GM18498 (cell line): Measurements from ENCODE around the gene CACNG3.
"Not testable (repeated sequence)": the region's sequence is repeated elsewhere in the genome, so short reads cannot be mapped to it uniquely, and the experiment has no call there.

Experiments used
- ATAC-seq: cut with Tn5 transposase; IDR thresholded peaks from one replicate; pipeline ENCODE4 v1.9.1; 2021; ENCODE audit warnings: mild to moderate bottlenecking, moderate library complexity; ENCODE audit not compliant: unreplicated experiment

The CACNG3 gene

GRCh38 chr16:24275413-24275812 is 19.3 kb downstream of the CACNG3 start:
- no peak for ATAC-seq

GRCh38 chr16:24279982-24280515 is 23.9 kb downstream of the CACNG3 start:
- ATAC-seq, result no peak

GRCh38 chr16:24281466-24281865 is 25.3 kb downstream of the CACNG3 start:
- no peak for ATAC-seq

GRCh38 chr16:24282141-24282540 is 26.0 kb downstream of the CACNG3 start:
- no peak for ATAC-seq

- ATAC-seq, result no peak
Measured at GRCh38 chr16:24286741-24287405, 30.7 kb downstream of the CACNG3 start.

- ATAC-seq, result no peak
Measured at GRCh38 chr16:24288516-24288915, 32.4 kb downstream of the CACNG3 start.

- ATAC-seq, result no peak
Measured at GRCh38 chr16:24289166-24289700, 33.1 kb downstream of the CACNG3 start.

GRCh38 chr16:24291932-24292331 is 35.8 kb downstream of the CACNG3 start:
- no peak for ATAC-seq

GRCh38 chr16:24294131-24294530 is 38.0 kb downstream of the CACNG3 start:
- no peak for ATAC-seq

- no peak for ATAC-seq
Measured at GRCh38 chr16:24297375-24297774, 41.2 kb downstream of the CACNG3 start.

- no peak for ATAC-seq
Measured at GRCh38 chr16:24298548-24299167, 42.5 kb downstream of the CACNG3 start.

- ATAC-seq, result not testable (repeated sequence)
Measured at GRCh38 chr16:24300750-24301149, 44.6 kb downstream of the CACNG3 start.

- ATAC-seq, result no peak
Measured at GRCh38 chr16:24302636-24303035, 46.5 kb downstream of the CACNG3 start.

- no peak for ATAC-seq
Measured at GRCh38 chr16:24308200-24308599, 52.1 kb downstream of the CACNG3 start.

GRCh38 chr16:24309258-24310142 is 53.4 kb downstream of the CACNG3 start:
- ATAC-seq, result no peak

- ATAC-seq, result no peak
Measured at GRCh38 chr16:24315343-24315742, 59.2 kb downstream of the CACNG3 start.

GRCh38 chr16:24318680-24319079 is 62.5 kb downstream of the CACNG3 start:
- ATAC-seq, result no peak

- no peak for ATAC-seq
Measured at GRCh38 chr16:24319126-24319814, 63.1 kb downstream of the CACNG3 start.

GRCh38 chr16:24322106-24322505 is 66.0 kb downstream of the CACNG3 start:
- no peak for ATAC-seq

GRCh38 chr16:24324421-24324820 is 68.3 kb downstream of the CACNG3 start:
- no peak for ATAC-seq
